HCT116 (cell line): ENCODE data around the gene SPDYE1. TPM values are rescaled to one million over a fixed set of nuclear protein-coding genes. Genes with fewer than 3 reads are reported as not detected.
A peak's percentile ranks its signal among the peaks of the same experiment; 100 is the strongest.
"Not testable (repeated sequence)": the region's sequence is repeated elsewhere in the genome, so short reads cannot be mapped to it uniquely, and the experiment has no call there.

ENCODE experiments used
- ATAC-seq: fragments of 200-7000 bp; cut with Tn5 transposase; 2 replicates; pipeline ENCODE4 v1.9.1; 2020; ENCODE audit warnings: mild to moderate bottlenecking, moderate library complexity
- BruUV-seq: library from RNA; stranded (reverse); fragments of 400-500 nt; replicated peaks from 2 replicates; lab custom pipeline; 2021; lab: Mats Ljungman, UMichigan
- CTCF ChIA-PET: fragments of 300-600 bp; sonication (Branson Sonifier 250); formaldehyde crosslinking; loops from one replicate; lab custom pipeline; 2021; ENCODE audit warnings: antibody characterized with exemption; lab: Charles Lee
- POLR2A ChIA-PET: fragments of 300-600, 350-600 bp; sonication (Branson Sonifier 250); formaldehyde crosslinking; loops from one replicate; lab custom pipeline; 2021; ENCODE audit warnings: antibody characterized with exemption; lab: Charles Lee
- RAD21 ChIA-PET, 2 experiments: fragments of 300-600 bp; sonication (Branson Sonifier 250); formaldehyde crosslinking; loops; one replicate each; lab custom pipeline; 2023; ENCODE audit warnings: low total read pairs in 2 of 2; ENCODE audit not compliant: uncharacterized antibody in 2 of 2, unreplicated experiment in 2 of 2, low non-redundant PET in 1 of 2; lab: Charles Lee
- DNase-seq: peaks from one replicate; pipeline ENCODE4 v3.0.0-alpha.2; 2010; ENCODE audit warnings: low read depth, low spot score
- H2AFZ ChIP-seq: fragments of 200-600 bp; shearing (Covaris generic), sonication (generic); 2 replicates; pipeline ENCODE4 v1.6.1; 2017; ENCODE audit warnings: low read depth, mixed run types, mixed read lengths, antibody characterized with exemption, low read length; ENCODE audit not compliant: poor library complexity, severe bottlenecking
- H3K27ac ChIP-seq: 2 replicates; pipeline ENCODE4 v1.5.1; 2012; ENCODE audit warnings: low read depth, low read length
- H3K27me3 ChIP-seq: fragments of 200-600 bp; sonication (generic); 2 replicates; pipeline ENCODE4 v1.6.1; 2016; ENCODE audit warnings: mixed run types, low read length, mixed read lengths; ENCODE audit not compliant: insufficient read depth
- H3K36me3 ChIP-seq, 2 experiments: fragments of 200-500 bp in 1 of 2; fragments of 200-600 bp in 1 of 2; sonication (Bioruptor generic) in 1 of 2; sonication (generic) in 1 of 2; 2 replicates each; pipeline versions ENCODE4 v1.5.1 to v1.6.1; 2014 to 2016; ENCODE audit warnings: low read length in 2 of 2, inconsistent platforms in 1 of 2, mixed read lengths in 1 of 2, mixed run types in 1 of 2; ENCODE audit not compliant: insufficient read depth in 2 of 2, control insufficient read depth in 1 of 2
- H3K4me1 ChIP-seq, 2 experiments: fragments of 200-600 bp in 1 of 2; sonication (generic) in 1 of 2; 2 replicates each; pipeline versions ENCODE4 v1.5.1 to v1.6.1; 2012 to 2017; ENCODE audit warnings: low read length in 2 of 2, inconsistent platforms in 1 of 2, mild to moderate bottlenecking in 1 of 2, mixed read lengths in 1 of 2, mixed run types in 1 of 2, moderate library complexity in 1 of 2; ENCODE audit not compliant: insufficient read depth in 2 of 2, control insufficient read depth in 1 of 2
- H3K4me2 ChIP-seq: fragments of 200-600 bp; sonication (generic); 2 replicates; pipeline ENCODE4 v1.6.1; 2017; ENCODE audit warnings: mixed run types, low read length, mixed read lengths
- H3K4me3 ChIP-seq, 2 experiments: fragments of 200-600 bp in 1 of 2; sonication (generic) in 1 of 2; replicated peaks in 1 of 2; 2 replicates each; pipeline ENCODE4 v1.5.1; 2011 to 2016; ENCODE audit warnings: low read length in 2 of 2, control low read depth in 1 of 2, low read depth in 1 of 2, mild to moderate bottlenecking in 1 of 2, mixed read lengths in 1 of 2, mixed run types in 1 of 2
- H3K79me2 ChIP-seq: fragments of 200-600 bp; sonication (generic); 2 replicates; pipeline ENCODE4 v1.6.1; 2017; ENCODE audit warnings: mild to moderate bottlenecking, mixed run types, low read length, moderate library complexity, mixed read lengths; ENCODE audit not compliant: insufficient read depth
- H3K9ac ChIP-seq: fragments of 200-600 bp; sonication (generic); 2 replicates; pipeline ENCODE4 v1.6.1; 2016; ENCODE audit warnings: low read length, mixed read lengths
- H3K9me2 ChIP-seq: fragments of 200-600 bp; sonication (generic), shearing (Covaris generic); 2 replicates; pipeline ENCODE4 v1.6.1; 2017; ENCODE audit warnings: mixed run types, mild to moderate bottlenecking, moderate library complexity; ENCODE audit not compliant: insufficient read depth
- H3K9me3 ChIP-seq, 2 experiments: fragments of 200-500 bp in 1 of 2; fragments of 200-600 bp in 1 of 2; sonication (Bioruptor generic) in 1 of 2; sonication (generic) in 1 of 2; 2 replicates each; pipeline ENCODE4 v1.6.1; 2014 to 2017; ENCODE audit warnings: low read length in 2 of 2, mixed read lengths in 2 of 2, inconsistent platforms in 1 of 2, low read depth in 1 of 2, mild to moderate bottlenecking in 1 of 2, mixed run types in 1 of 2, moderate library complexity in 1 of 2; ENCODE audit not compliant: control insufficient read depth in 1 of 2, insufficient read depth in 1 of 2
- H4K20me1 ChIP-seq: fragments of 200-600 bp; sonication (generic), shearing (Covaris generic); 2 replicates; pipeline ENCODE4 v1.6.1; 2017; ENCODE audit warnings: mixed run types, mild to moderate bottlenecking, moderate library complexity; ENCODE audit not compliant: insufficient read depth
- FOSL1 ChIP-seq: IDR thresholded peaks from 2 replicates; pipeline ENCODE4 v1.6.1; 2012; ENCODE audit warnings: low read depth
- JUND ChIP-seq: IDR thresholded peaks from 2 replicates; pipeline ENCODE4 v1.6.1; 2012
- SP1 ChIP-seq: IDR thresholded peaks from 2 replicates; pipeline ENCODE4 v1.6.1; 2012; ENCODE audit warnings: low read depth
- intact Hi-C: fragments of 100-400 bp; cut with micrococcal nuclease; formaldehyde crosslinking; loops from 2 replicates; pipeline ENCODE4 v1.10.0; 2022
- total RNA-seq: library from RNA; stranded (reverse); gene quantifications from one replicate; pipeline ENCODE4 v1.2.1, GENCODE V29; 2021; ENCODE audit not compliant: unreplicated experiment

SPDYE1 gene
- total RNA-seq, 1 experiment from 2014 or later: not detected

DNA sequence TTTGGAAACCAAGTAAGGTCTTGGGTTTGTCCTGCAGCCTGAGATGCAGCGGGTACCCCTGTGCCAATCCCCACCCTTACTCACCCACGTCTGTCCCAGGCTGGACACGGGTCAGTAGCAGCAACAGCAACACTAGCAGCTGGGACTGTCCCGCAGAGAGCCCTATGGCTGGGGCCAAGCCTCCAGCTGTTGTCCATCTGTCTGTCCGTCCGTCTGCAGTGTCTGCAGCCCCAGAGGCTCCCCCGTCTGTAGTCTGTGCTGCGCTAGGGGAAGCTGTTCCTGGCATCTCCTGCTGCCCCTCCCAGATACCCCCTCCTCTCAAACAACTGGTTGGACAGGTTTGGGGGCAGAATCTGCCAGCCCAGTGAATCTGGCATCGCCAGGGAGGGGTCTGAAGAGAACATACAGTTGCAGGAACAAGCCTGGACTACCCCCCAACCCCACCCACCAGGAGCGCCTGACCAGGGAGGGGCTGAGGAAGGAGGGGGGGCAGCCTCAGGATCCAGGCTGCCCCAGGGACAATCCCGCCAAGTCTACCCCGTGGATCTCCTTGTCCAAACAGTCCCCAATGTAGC is 7.6 kb upstream of the SPDYE1 start:
- H3K4me1 ChIP-seq, H3K9me2 ChIP-seq, H3K9ac ChIP-seq, H4K20me1 ChIP-seq, H3K9me3 ChIP-seq, RAD21 ChIA-PET, CTCF ChIA-PET, BruUV-seq, POLR2A ChIA-PET, H3K4me2 ChIP-seq, H3K36me3 ChIP-seq, H3K79me2 ChIP-seq, H3K27me3 ChIP-seq, DNase-seq, H3K4me3 ChIP-seq, ATAC-seq, H2AFZ ChIP-seq, intact Hi-C loops, H3K27ac ChIP-seq: not testable (repeated sequence)

DNA sequence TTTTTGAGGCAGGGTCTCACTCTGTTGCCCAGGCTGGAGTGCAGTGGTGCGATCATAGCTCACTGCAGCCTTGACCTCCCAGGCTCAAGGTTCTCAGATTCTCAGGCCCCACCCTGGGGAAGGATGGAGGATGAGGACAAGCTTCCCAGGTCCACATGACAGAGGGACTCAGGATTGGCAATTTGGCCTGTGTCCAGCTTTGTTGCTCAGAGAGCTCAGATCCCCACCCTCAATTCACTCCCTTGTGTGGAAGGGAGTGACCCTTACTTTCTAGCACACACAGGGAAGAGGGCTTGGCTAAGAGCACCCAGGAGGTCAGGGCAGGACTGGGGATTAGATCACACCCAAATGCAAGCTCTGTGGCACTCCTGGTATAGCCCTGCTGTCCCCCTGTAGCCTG is 6.9 kb upstream of the SPDYE1 start:
- H3K9ac ChIP-seq, H3K36me3 ChIP-seq, intact Hi-C loops, DNase-seq, H4K20me1 ChIP-seq, H3K4me1 ChIP-seq, H3K4me3 ChIP-seq, ATAC-seq, RAD21 ChIA-PET, H3K4me2 ChIP-seq, CTCF ChIA-PET, H3K9me2 ChIP-seq, H3K27me3 ChIP-seq, POLR2A ChIA-PET, H3K9me3 ChIP-seq, H3K79me2 ChIP-seq, H2AFZ ChIP-seq, H3K27ac ChIP-seq, BruUV-seq: not testable (repeated sequence)

DNA sequence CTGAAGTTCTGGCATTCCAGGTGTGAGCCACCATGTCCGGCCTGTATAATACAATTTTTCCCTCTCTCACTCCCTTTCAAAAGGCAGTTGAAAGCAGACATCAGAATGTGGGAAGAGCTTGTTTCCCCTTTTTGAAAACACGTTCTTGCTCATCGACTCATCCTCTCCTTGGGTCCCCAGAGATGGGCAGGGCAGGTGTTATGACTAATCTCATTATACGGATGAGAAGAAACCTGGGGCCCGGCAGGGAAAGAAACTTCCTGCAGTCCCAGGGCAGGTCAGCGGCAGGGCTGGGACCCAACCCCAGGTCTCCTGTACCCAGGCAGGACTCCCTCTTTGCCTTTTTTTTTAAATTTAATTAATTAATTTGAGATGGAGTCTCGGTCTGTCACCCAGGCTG is 4.8 kb upstream of the SPDYE1 start:
- intact Hi-C loops, POLR2A ChIA-PET, CTCF ChIA-PET, H3K79me2 ChIP-seq, H4K20me1 ChIP-seq, H3K4me3 ChIP-seq, RAD21 ChIA-PET, H3K36me3 ChIP-seq, H2AFZ ChIP-seq, H3K9me3 ChIP-seq, H3K4me1 ChIP-seq, H3K27me3 ChIP-seq, H3K9ac ChIP-seq: not testable (repeated sequence)
- H3K4me2 ChIP-seq: peak overlapping the region; percentile 17; the same call in 1 of the 2 replicates
- peak; percentile 10 for DNase-seq
- peak overlapping the region; percentile 38; the same call in 1 of the 2 replicates for H3K27ac ChIP-seq
- peak; percentile 78 for ATAC-seq
- TF ChIP-seq JUND: peak; percentile 38
- TF ChIP-seq SP1: peak; percentile 28; the same call in 1 of the 2 replicates
- TF ChIP-seq FOSL1: peak; percentile 53; the same call in 1 of the 2 replicates
- TF ChIP-seq, all 23 proteins: peak for 3; not testable (repeated sequence) for 20
- BruUV-seq, H3K9me2 ChIP-seq: not testable (repeated sequence)

DNA sequence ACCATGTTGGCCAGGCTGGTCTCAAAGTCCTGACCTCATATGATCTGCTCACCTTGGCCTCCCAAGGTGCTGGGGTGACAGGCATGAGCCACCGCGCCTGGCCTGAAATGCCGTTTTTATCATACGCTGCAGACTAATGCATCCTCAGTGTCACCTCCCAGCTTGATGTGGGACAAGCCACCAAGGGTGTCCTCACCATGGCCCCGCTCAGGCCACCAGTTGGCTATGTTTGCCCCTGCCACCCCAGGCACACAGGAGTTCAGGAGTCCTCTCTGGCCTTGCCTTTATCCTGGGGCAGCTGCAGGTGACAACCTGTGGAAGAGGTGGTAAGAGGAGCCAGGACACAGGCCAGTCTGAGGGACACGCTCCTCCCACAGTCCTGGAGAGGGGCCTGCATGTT is 3.0 kb upstream of the SPDYE1 start:
- H3K27ac ChIP-seq, H3K4me2 ChIP-seq, H3K4me1 ChIP-seq, H3K9me2 ChIP-seq, intact Hi-C loops, H2AFZ ChIP-seq, H3K27me3 ChIP-seq, H3K9ac ChIP-seq, H3K36me3 ChIP-seq, CTCF ChIA-PET, DNase-seq, H3K4me3 ChIP-seq, POLR2A ChIA-PET, H3K9me3 ChIP-seq, RAD21 ChIA-PET, BruUV-seq, H4K20me1 ChIP-seq, ATAC-seq, H3K79me2 ChIP-seq: not testable (repeated sequence)
